GM12878 (cell line): ENCODE results near the gene DMXL1.

ENCODE experiments used
- BCL11A ChIP-seq: IDR thresholded peaks from 2 replicates; pipeline ENCODE4 v1.6.1; 2011; ENCODE audit warnings: low read depth, low read length
- ESRRA ChIP-seq: IDR thresholded peaks from 2 replicates; pipeline ENCODE4 v1.6.1; 2012; ENCODE audit warnings: mild to moderate bottlenecking, low read length, improper control_type of control experiment
- EZH2 ChIP-seq: IDR thresholded peaks from 2 replicates; pipeline ENCODE4 v1.6.1; 2012; ENCODE audit warnings: low read depth, mild to moderate bottlenecking, control low read depth, inconsistent platforms, low read length, borderline replicate concordance; ENCODE audit not compliant: control insufficient read depth
- GABPA ChIP-seq: IDR thresholded peaks from 2 replicates; pipeline ENCODE4 v1.6.1; 2014; ENCODE audit warnings: antibody characterized with exemption, low read depth, mild to moderate bottlenecking, inconsistent platforms
- JUNB ChIP-seq: IDR thresholded peaks from 2 replicates; pipeline ENCODE4 v1.6.1; 2016; ENCODE audit warnings: antibody characterized with exemption, mild to moderate bottlenecking
- NFIC ChIP-seq: IDR thresholded peaks from 2 replicates; pipeline ENCODE4 v1.6.1; 2012; ENCODE audit warnings: low read depth, mild to moderate bottlenecking, inconsistent platforms, low read length, moderate library complexity
- NRF1 ChIP-seq: conservative IDR thresholded peaks from 2 replicates; pipeline ENCODE4 v1.6.1; 2011; ENCODE audit warnings: mild to moderate bottlenecking, low read depth, low read length, improper control_type of control experiment
- POLR2A ChIP-seq: IDR thresholded peaks from 2 replicates; pipeline ENCODE4 v1.6.1; 2011; ENCODE audit warnings: low read depth, mild to moderate bottlenecking, low read length
- RFX5 ChIP-seq: IDR thresholded peaks from 2 replicates; pipeline ENCODE4 v1.6.1; 2011; ENCODE audit warnings: low read depth, low read length, improper control_type of control experiment
- USF2 ChIP-seq: IDR thresholded peaks from 2 replicates; pipeline ENCODE4 v1.6.1; 2011; ENCODE audit warnings: low read depth, low read length, improper control_type of control experiment, borderline replicate concordance
- ZNF24 ChIP-seq: fragments of 450-650 bp; IDR thresholded peaks from 2 replicates; pipeline ENCODE4 v1.6.1; 2017; ENCODE audit warnings: antibody characterized with exemption, mild to moderate bottlenecking
- TF ChIP-seq, protein P1 (sequence below), 3 experiments: IDR thresholded peaks in 2 of 3; conservative IDR thresholded peaks in 1 of 3; 2 replicates each; pipeline ENCODE4 v1.5.1; 2011; ENCODE audit warnings: low read depth in 3 of 3, low read length in 3 of 3, mild to moderate bottlenecking in 3 of 3, control low read depth in 2 of 3, moderate library complexity in 2 of 3, inconsistent platforms in 1 of 3, mixed read lengths in 1 of 3; ENCODE audit not compliant: control insufficient read depth in 2 of 3, insufficient read depth in 1 of 3; ENCODE audit errors: extremely low read depth in 1 of 3

GRCh38 chr5:119279093-119279492, 208.2 kb downstream of the DMXL1 start:
- no peak for TF ChIP-seq BCL11A
- TF ChIP-seq JUNB, result no peak
- no peak for TF ChIP-seq USF2
- TF ChIP-seq POLR2A, result no peak
- TF ChIP-seq EZH2, result no peak
- TF ChIP-seq ZNF24, result no peak
- TF ChIP-seq NFIC, result no peak
- TF ChIP-seq RFX5, result no peak
- no peak for TF ChIP-seq ESRRA
- TF ChIP-seq, protein P1, sequence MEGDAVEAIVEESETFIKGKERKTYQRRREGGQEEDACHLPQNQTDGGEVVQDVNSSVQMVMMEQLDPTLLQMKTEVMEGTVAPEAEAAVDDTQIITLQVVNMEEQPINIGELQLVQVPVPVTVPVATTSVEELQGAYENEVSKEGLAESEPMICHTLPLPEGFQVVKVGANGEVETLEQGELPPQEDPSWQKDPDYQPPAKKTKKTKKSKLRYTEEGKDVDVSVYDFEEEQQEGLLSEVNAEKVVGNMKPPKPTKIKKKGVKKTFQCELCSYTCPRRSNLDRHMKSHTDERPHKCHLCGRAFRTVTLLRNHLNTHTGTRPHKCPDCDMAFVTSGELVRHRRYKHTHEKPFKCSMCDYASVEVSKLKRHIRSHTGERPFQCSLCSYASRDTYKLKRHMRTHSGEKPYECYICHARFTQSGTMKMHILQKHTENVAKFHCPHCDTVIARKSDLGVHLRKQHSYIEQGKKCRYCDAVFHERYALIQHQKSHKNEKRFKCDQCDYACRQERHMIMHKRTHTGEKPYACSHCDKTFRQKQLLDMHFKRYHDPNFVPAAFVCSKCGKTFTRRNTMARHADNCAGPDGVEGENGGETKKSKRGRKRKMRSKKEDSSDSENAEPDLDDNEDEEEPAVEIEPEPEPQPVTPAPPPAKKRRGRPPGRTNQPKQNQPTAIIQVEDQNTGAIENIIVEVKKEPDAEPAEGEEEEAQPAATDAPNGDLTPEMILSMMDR (IDR thresholded peaks at IDR 0.05 in 2 of 3, conservative IDR thresholded peaks at IDR 0.05 in 1 of 3; ENCODE audit: control insufficient read depth in 2 of 3, extremely low read depth in 1 of 3, insufficient read depth in 1 of 3, low read depth in 3 of 3, low read length in 3 of 3), result no peak
- TF ChIP-seq GABPA, result no peak
- TF ChIP-seq NRF1, result no peak
